CD8-positive, alpha-beta memory T cell (primary cell): ENCODE data around the gene TEX35. TPM values are rescaled to one million over a fixed set of nuclear protein-coding genes. Genes with fewer than 3 reads are reported as not detected.
"Not testable (repeated sequence)": the region's sequence is repeated elsewhere in the genome, so short reads cannot be mapped to it uniquely, and the experiment has no call there.

Experiments
- CTCF ChIA-PET: fragments of 350-600 bp; sonication (Branson Sonifier 250); formaldehyde crosslinking; loops from one replicate; lab custom pipeline; 2021; ENCODE audit warnings: antibody characterized with exemption; lab: Charles Lee
- POLR2A ChIA-PET: fragments of 350-600 bp; sonication (Branson Sonifier 250); formaldehyde crosslinking; loops from one replicate; lab custom pipeline; 2021; ENCODE audit warnings: antibody characterized with exemption; lab: Charles Lee
- DNase-seq, 5 donors: peaks; one replicate each; pipeline versions ENCODE4 v3.0.0 to v3.0.0-alpha.2; 2020 to 2022; ENCODE audit warnings: mixed read lengths in 1 of 5
- H3K27ac ChIP-seq: one replicate; pipeline ENCODE4 v1.7.0; 2013; ENCODE audit warnings: low read depth, mild to moderate bottlenecking, low read length, moderate library complexity
- H3K27me3 ChIP-seq: 2 replicates; pipeline ENCODE4 v1.7.0; 2013; ENCODE audit warnings: low read length, mild to moderate bottlenecking; ENCODE audit not compliant: insufficient read depth, poor library complexity, severe bottlenecking
- H3K36me3 ChIP-seq: 2 replicates; pipeline ENCODE4 v1.7.0; 2013; ENCODE audit warnings: mild to moderate bottlenecking, low read length, moderate library complexity; ENCODE audit not compliant: insufficient read depth
- H3K4me1 ChIP-seq: 2 replicates; pipeline ENCODE4 v1.7.0; 2013; ENCODE audit warnings: mild to moderate bottlenecking, low read length, moderate library complexity; ENCODE audit not compliant: insufficient read depth
- H3K4me3 ChIP-seq: 2 replicates; pipeline ENCODE4 v1.7.0; 2013; ENCODE audit warnings: mild to moderate bottlenecking, low read length
- H3K9me3 ChIP-seq: 2 replicates; pipeline ENCODE4 v1.7.0; 2013; ENCODE audit warnings: mild to moderate bottlenecking, low read length
- H3K27ac Mint-ChIP-seq, 8 donors: one replicate each; pipeline ENCODE4 v1.8.0; 2020 to 2021; ENCODE audit warnings: mixed read lengths in 8 of 8, mild to moderate bottlenecking in 6 of 8, inconsistent platforms in 3 of 8, moderate library complexity in 3 of 8
- H3K27me3 Mint-ChIP-seq, 2 donors: one replicate each; pipeline ENCODE4 v1.8.0; 2020 to 2021; ENCODE audit warnings: mixed read lengths in 2 of 2, mild to moderate bottlenecking in 1 of 2, moderate library complexity in 1 of 2
- H3K36me3 Mint-ChIP-seq, 3 donors: one replicate each; pipeline ENCODE4 v1.8.0; 2020 to 2021; ENCODE audit warnings: mixed read lengths in 3 of 3, inconsistent platforms in 1 of 3, mild to moderate bottlenecking in 1 of 3
- H3K4me1 Mint-ChIP-seq, 3 donors: one replicate each; pipeline ENCODE4 v1.8.0; 2020 to 2021; ENCODE audit warnings: mixed read lengths in 3 of 3, inconsistent platforms in 1 of 3, mild to moderate bottlenecking in 1 of 3
- H3K4me3 Mint-ChIP-seq, 7 donors: one replicate each; pipeline ENCODE4 v1.8.0; 2020 to 2021; ENCODE audit warnings: mixed read lengths in 7 of 7, mild to moderate bottlenecking in 6 of 7, moderate library complexity in 4 of 7, inconsistent platforms in 2 of 7
- H3K9me3 Mint-ChIP-seq, 5 donors: one replicate each; pipeline ENCODE4 v1.8.0; 2020 to 2022; ENCODE audit warnings: mixed read lengths in 5 of 5, mild to moderate bottlenecking in 3 of 5, moderate library complexity in 2 of 5, inconsistent platforms in 1 of 5
- polyA plus RNA-seq: library from polyadenylated mRNA; unstranded; fragments of 300-500 nt; fragmentation: Illumina TruSeq; gene quantifications from one replicate; pipeline ENCODE4 v1.2.3, GENCODE V29; 2021
- total RNA-seq, 2 experiments: library from RNA; stranded (reverse); gene quantifications; one replicate each; pipeline ENCODE4 v1.2.3, GENCODE V29; 2021

TEX35 gene
- total and polyA plus RNA-seq, 3 experiments from 2014 or later, result not detected

DNA sequence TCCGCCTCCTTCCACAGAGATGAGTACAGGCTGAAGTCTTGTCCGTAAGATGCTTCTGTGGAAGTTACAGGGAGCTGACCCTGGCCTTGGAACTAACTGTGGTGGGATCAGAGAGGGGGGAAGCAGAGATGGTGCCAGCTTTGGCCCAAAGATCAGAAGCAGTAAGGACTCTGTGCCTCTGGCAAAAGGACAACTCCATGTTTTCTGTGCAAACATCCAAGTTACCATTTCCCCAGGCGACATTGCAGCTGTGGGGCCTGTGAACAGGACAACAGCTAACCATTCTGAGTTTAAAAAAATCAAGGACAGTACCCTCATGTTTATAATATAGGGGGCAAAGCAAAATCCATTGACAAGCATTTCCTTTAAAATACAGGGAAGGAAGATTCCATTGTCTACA lies 38.4 kb downstream of the TEX35 start:
- Mint-ChIP-seq H3K27me3 (no peaks in the 10 kb centered on the region), H3K4me1 (no peaks in the 10 kb centered on the region), H3K9me3 (peaks cover 12 to 24% (median 18%) of the 10 kb centered on the region in 5 donors), H3K27ac (no peak overlapping the region), H3K4me3 (peak overlapping the region in 1 of 7 donors; percentile 67), H3K36me3 (peaks cover 0 to 30% (median 5%) of the 10 kb centered on the region in 3 donors)
- no peak overlapping the region for H3K4me3 ChIP-seq
- no peaks in the 10 kb centered on the region for H3K9me3 ChIP-seq
- no peaks in the 10 kb centered on the region for H3K27me3 ChIP-seq
- H3K27ac ChIP-seq, result no peak overlapping the region
- DNase-seq, result no peak
- CTCF ChIA-PET, result no interaction called here
- no peaks in the 10 kb centered on the region for H3K4me1 ChIP-seq
- no peaks in the 10 kb centered on the region for H3K36me3 ChIP-seq
- POLR2A ChIA-PET, result no interaction called here

DNA sequence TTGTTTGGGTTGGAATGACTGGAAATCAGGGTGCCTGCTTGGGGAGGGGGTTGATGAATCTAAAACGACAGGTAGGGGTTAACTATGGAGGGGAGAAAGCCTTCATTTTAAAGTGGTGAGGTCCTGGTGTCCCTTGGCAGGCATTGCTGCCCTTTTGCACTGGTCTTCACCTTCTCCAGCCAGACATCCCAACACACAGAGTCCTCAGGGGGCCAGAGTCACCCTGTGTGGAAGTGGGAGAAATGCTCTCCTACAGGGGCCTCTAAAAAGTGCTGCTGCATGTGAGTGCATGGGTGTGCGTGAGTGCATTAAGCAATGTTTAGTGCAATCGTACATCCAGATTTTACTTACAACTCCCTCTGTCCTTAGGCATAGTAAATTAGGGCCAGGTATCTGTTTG lies 39.0 kb downstream of the TEX35 start:
- H3K36me3 ChIP-seq, result no peaks in the 10 kb centered on the region
- no peaks in the 10 kb centered on the region for H3K27me3 ChIP-seq
- no peak overlapping the region for H3K4me3 ChIP-seq
- Mint-ChIP-seq H3K9me3 (peaks cover 12 to 24% (median 18%) of the 10 kb centered on the region in 5 donors), H3K36me3 (peaks cover 0 to 30% (median 5%) of the 10 kb centered on the region in 3 donors), H3K27ac (no peak overlapping the region), H3K4me1 (no peaks in the 10 kb centered on the region), H3K4me3 (no peak overlapping the region), H3K27me3 (no peaks in the 10 kb centered on the region)
- no peaks in the 10 kb centered on the region for H3K9me3 ChIP-seq
- H3K4me1 ChIP-seq, result no peaks in the 10 kb centered on the region
- DNase-seq, result no peak
- POLR2A ChIA-PET, result no interaction called here
- H3K27ac ChIP-seq, result no peak overlapping the region
- CTCF ChIA-PET, result interaction anchor here (1.5 kb wide), 1 partner anchor 20 kb away, joined by 7 read pairs; no protein-coding TSS in a partner anchor

DNA sequence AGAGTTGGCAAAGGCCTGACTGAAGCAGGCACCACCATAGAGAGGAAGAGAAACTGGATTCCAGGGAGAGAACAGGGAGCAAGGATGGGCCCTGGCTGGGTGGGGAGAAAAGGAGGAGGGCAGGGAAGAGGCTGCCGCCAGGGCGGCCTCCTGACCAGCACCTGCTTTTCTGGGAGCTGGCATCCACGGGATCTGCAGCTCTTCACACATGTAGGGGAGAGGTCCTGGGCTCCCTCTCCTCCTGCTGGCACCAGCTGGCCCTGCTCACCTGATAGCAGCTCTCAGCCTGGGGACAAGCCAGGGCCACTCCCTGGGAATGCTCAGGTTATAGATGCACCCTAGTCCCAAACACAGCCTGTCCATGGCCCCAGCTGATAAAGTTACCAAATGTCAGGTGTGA lies 39.9 kb downstream of the TEX35 start:
- H3K4me3 Mint-ChIP-seq, result no peak overlapping the region
- H3K27me3 ChIP-seq, result no peaks in the 10 kb centered on the region
- peaks cover 0 to 30% (median 5%) of the 10 kb centered on the region in 3 donors for H3K36me3 Mint-ChIP-seq
- no peaks in the 10 kb centered on the region for H3K27me3 Mint-ChIP-seq
- no peak overlapping the region for H3K27ac ChIP-seq
- no peaks in the 10 kb centered on the region for H3K9me3 ChIP-seq
- POLR2A ChIA-PET, result no interaction called here
- peaks cover 12 to 24% (median 18%) of the 10 kb centered on the region in 5 donors for H3K9me3 Mint-ChIP-seq
- no peaks in the 10 kb centered on the region for H3K4me1 ChIP-seq
- CTCF ChIA-PET, result interaction anchor here (1.5 kb wide), 1 partner anchor 21 kb away, joined by 7 read pairs; no protein-coding TSS in a partner anchor
- no peak overlapping the region for H3K27ac Mint-ChIP-seq
- no peaks in the 10 kb centered on the region for H3K36me3 ChIP-seq
- DNase-seq, result no peak
- no peaks in the 10 kb centered on the region for H3K4me1 Mint-ChIP-seq
- no peak overlapping the region for H3K4me3 ChIP-seq

GRCh38 chr1:178554351-178554750 lies 41.4 kb downstream of the TEX35 start:
- H3K4me3 Mint-ChIP-seq, CTCF ChIA-PET, H3K27ac Mint-ChIP-seq, H3K36me3 ChIP-seq, DNase-seq, H3K27me3 ChIP-seq, H3K4me3 ChIP-seq, H3K27me3 Mint-ChIP-seq, H3K27ac ChIP-seq, H3K4me1 ChIP-seq, POLR2A ChIA-PET, H3K4me1 Mint-ChIP-seq, H3K9me3 ChIP-seq: not testable (repeated sequence)
- peaks cover 12 to 24% (median 18%) of the 10 kb centered on the region in 5 donors for H3K9me3 Mint-ChIP-seq
- peaks cover 0 to 30% (median 3%) of the 10 kb centered on the region in 3 donors for H3K36me3 Mint-ChIP-seq

DNA sequence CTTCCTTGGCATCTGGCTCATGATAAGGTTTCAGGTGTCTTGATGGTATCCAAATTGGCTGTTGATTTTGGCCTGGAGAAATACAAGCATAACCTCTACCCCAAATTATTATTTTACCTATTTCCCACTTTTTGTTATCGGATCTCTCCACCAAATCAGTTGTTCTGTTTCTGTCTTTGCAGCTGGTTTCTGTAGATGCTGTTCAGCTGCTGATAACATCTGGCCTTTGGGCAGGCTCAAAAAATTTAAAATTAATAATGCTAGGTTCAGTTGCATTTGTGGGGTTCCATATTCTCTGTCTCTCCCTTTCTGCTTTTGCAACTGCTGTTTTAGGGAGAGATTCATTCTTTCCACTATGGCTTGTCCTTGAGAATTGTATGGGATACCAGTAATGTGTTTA lies 42.7 kb downstream of the TEX35 start:
- H3K27me3 Mint-ChIP-seq, H3K27ac Mint-ChIP-seq, H3K36me3 ChIP-seq, CTCF ChIA-PET, H3K4me1 Mint-ChIP-seq, POLR2A ChIA-PET, H3K4me3 Mint-ChIP-seq, H3K4me3 ChIP-seq, H3K9me3 ChIP-seq, DNase-seq, H3K27ac ChIP-seq, H3K4me1 ChIP-seq, H3K27me3 ChIP-seq: not testable (repeated sequence)
- peaks cover 12 to 24% (median 18%) of the 10 kb centered on the region in 5 donors for H3K9me3 Mint-ChIP-seq
- peaks cover 0 to 24% (median 2%) of the 10 kb centered on the region in 3 donors for H3K36me3 Mint-ChIP-seq

DNA sequence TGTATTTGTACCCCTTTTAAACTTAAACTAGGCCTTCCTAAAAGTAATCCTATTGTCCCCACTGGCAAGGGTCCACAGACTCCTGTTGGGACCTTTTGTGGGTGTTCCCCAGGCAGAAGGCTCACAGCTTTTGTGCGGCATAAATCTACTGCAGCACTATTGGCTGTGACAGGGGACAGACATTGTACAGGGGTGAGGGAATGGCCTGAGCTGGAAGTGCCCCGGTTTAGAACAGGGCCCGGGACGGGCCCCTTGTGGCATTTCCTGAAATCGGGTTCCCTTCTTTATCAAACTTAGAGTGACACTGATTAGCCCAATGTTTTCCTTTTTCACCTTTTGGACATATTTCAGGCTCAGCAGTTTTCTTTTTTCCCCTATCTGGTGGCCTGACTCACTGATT lies 45.9 kb downstream of the TEX35 start:
- peaks cover 6 to 16% (median 12%) of the 10 kb centered on the region in 5 donors for H3K9me3 Mint-ChIP-seq
- H3K36me3 Mint-ChIP-seq, POLR2A ChIA-PET, DNase-seq, CTCF ChIA-PET, H3K4me1 Mint-ChIP-seq, H3K27ac Mint-ChIP-seq, H3K4me1 ChIP-seq, H3K27ac ChIP-seq, H3K4me3 ChIP-seq, H3K9me3 ChIP-seq, H3K36me3 ChIP-seq, H3K27me3 ChIP-seq, H3K27me3 Mint-ChIP-seq, H3K4me3 Mint-ChIP-seq: not testable (repeated sequence)

DNA sequence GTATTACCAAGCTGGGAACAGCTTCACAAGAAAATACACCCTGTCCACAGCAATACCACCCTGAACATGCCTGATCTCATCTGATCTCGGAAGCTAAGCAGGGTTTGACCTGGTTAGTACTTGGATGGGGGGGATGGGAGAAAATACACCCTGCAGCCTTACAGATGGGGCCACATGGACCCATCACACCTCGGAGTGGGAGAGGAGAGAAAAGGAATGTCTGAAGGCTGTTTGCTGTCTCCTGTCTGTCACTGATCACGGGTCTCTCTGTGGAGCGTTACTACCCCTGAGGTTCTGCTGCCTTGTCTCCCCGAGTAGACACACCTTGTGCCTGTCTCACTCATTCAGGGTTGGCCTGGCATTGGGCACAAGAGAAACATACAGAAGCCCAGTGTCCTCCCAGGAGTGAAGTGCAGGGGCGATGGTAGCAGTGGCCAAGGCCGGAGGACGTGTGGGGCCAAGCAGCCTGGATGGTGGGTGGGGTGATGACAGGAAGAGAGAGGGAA lies 48.0 kb downstream of the TEX35 start:
- Histone ChIP-seq H3K4me1 (no peaks in the 10 kb centered on the region), H3K27me3 (no peaks in the 10 kb centered on the region), H3K27ac (no peak overlapping the region), H3K4me3 (no peak overlapping the region), H3K36me3 (no peaks in the 10 kb centered on the region), H3K9me3 (no peaks in the 10 kb centered on the region)
- CTCF ChIA-PET, result no interaction called here
- POLR2A ChIA-PET, result no interaction called here
- H3K4me1 Mint-ChIP-seq, result no peaks in the 10 kb centered on the region
- H3K9me3 Mint-ChIP-seq, result no peaks in the 10 kb centered on the region
- DNase-seq, result no peak
- no peak overlapping the region for H3K4me3 Mint-ChIP-seq
- peaks cover 0 to 3% of the 10 kb centered on the region in 2 donors for H3K27me3 Mint-ChIP-seq
- no peaks in the 10 kb centered on the region for H3K36me3 Mint-ChIP-seq
- peak overlapping the region in 1 of 8 donors; percentile 48 for H3K27ac Mint-ChIP-seq

DNA sequence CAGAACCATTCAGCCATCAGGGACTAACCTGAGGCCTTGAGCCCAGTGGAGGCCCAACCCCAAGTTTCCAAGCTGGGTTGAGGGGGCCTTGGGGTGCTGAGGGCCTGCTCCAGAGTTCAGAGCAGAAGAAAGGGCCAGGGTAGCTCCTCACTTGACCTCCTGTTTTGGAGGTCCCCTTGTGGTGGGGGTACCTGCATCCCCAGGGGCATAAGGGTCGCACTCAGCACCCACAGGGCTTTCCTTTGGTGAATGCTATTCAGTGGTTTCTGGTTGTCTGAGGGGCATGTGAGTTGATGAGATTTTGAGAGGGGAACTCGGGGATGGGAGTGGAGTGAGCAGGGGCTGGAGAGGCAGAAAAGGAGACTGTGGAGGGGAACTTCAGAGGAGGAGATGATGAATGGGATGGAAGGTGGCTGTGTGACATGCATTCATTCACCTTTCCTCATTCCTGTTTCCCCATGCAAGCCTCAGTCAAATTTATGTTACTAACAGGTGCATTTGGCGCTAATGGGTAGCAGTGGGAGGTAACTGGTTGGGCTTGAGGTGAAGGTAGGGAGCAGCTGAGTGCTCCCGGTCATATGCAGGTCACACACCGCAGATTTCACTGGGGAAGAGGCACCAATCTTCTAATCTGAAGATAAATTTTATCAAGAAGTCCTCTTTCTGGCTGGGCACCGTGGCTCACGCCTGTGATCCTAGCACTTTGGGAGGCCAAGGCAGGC lies 50.4 kb downstream of the TEX35 start:
- Histone ChIP-seq H3K9me3 (no peaks in the 10 kb centered on the region), H3K4me1 (no peaks in the 10 kb centered on the region), H3K36me3 (no peaks in the 10 kb centered on the region), H3K27me3 (no peaks in the 10 kb centered on the region), H3K4me3 (no peak overlapping the region), H3K27ac (no peak overlapping the region)
- DNase-seq, result no peak
- Mint-ChIP-seq H3K27ac (no peak overlapping the region), H3K27me3 (peaks cover 0 to 3% of the 10 kb centered on the region in 2 donors), H3K36me3 (no peaks in the 10 kb centered on the region), H3K4me1 (no peaks in the 10 kb centered on the region), H3K4me3 (no peak overlapping the region), H3K9me3 (peaks cover 0 to 4% (median 0%) of the 10 kb centered on the region in 5 donors)
- ChIA-PET CTCF (no interaction called here), POLR2A (no interaction called here)
